Measurements from ENCODE around the gene CTDSPL. TPM values are rescaled to one million over a fixed set of nuclear protein-coding genes. Genes with fewer than 3 reads are reported as not detected.

Gene CTDSPL
- total RNA-seq, 1 experiment from 2014 or later, result 124 TPM

- no TSS peak for BruUV-seq (replicated peaks)
- H3K4me3 ChIP-seq, result no peak overlapping the region
Observed at GRCh38 chr3:37899711-37900306, 38.1 kb downstream of the CTDSPL start.

GRCh38 chr3:37901721-37902120 is 40.0 kb downstream of the CTDSPL start:
- Histone ChIP-seq H3K27me3 (ENCODE audit: insufficient read depth, low read depth) (no peaks in the 10 kb centered on the region), H2AFZ (no peak overlapping the region), H3K9me2 (ENCODE audit: insufficient read depth) (no peaks in the 10 kb centered on the region), H3K9me3 (ENCODE audit: insufficient read depth, low read depth) (no peaks in the 10 kb centered on the region), H3K4me2 (no peak overlapping the region), H3K36me3 (ENCODE audit: low read depth) (no peaks in the 10 kb centered on the region), H3F3A (ENCODE audit: insufficient read depth, low read depth) (no peaks in the 10 kb centered on the region), H3K79me2 (ENCODE audit: low read depth) (peaks cover 43% of the 10 kb centered on the region), H3K4me3 (no peak overlapping the region), H3K27ac (no peak overlapping the region), H4K20me1 (ENCODE audit: insufficient read depth) (no peaks in the 10 kb centered on the region; the same call in 1 of the 2 replicates), H3K4me1 (replicated peaks; ENCODE audit: insufficient read depth) (0 out of 2 replicates have a peak, but pooled peaks cover 7% of the 10 kb centered on the region)
- CTCF ChIA-PET, result interaction anchor here (0.6 kb wide), 2 partner anchors 42 to 52 kb away, joined by 3 read pairs; no protein-coding TSS in a partner anchor
- no TSS peak for BruUV-seq (replicated peaks)
- DNase-seq, result no peak
- no peak for TF ChIP-seq EZH2 (IDR thresholded peaks at IDR 0.05; ENCODE audit: low read depth)
- TF ChIP-seq, protein P1, sequence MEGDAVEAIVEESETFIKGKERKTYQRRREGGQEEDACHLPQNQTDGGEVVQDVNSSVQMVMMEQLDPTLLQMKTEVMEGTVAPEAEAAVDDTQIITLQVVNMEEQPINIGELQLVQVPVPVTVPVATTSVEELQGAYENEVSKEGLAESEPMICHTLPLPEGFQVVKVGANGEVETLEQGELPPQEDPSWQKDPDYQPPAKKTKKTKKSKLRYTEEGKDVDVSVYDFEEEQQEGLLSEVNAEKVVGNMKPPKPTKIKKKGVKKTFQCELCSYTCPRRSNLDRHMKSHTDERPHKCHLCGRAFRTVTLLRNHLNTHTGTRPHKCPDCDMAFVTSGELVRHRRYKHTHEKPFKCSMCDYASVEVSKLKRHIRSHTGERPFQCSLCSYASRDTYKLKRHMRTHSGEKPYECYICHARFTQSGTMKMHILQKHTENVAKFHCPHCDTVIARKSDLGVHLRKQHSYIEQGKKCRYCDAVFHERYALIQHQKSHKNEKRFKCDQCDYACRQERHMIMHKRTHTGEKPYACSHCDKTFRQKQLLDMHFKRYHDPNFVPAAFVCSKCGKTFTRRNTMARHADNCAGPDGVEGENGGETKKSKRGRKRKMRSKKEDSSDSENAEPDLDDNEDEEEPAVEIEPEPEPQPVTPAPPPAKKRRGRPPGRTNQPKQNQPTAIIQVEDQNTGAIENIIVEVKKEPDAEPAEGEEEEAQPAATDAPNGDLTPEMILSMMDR (conservative IDR thresholded peaks at IDR 0.05), result no peak
- intact Hi-C loops (cut with micrococcal nuclease; ENCODE audit: unreplicated experiment), result no loop called here
- POLR2A ChIA-PET (ENCODE audit: unreplicated experiment), result no interaction called here

More at GRCh38 chr3:37899711-37900306, 38.1 kb downstream of the CTDSPL start:
- Histone ChIP-seq H3K27ac (no peak overlapping the region), H3K36me3 (ENCODE audit: low read depth) (no peaks in the 10 kb centered on the region), H3K79me2 (ENCODE audit: low read depth) (peaks cover 55% of the 10 kb centered on the region), H3F3A (ENCODE audit: insufficient read depth, low read depth) (no peaks in the 10 kb centered on the region), H2AFZ (no peak overlapping the region), H4K20me1 (ENCODE audit: insufficient read depth) (no peaks in the 10 kb centered on the region; the same call in 1 of the 2 replicates), H3K4me1 (replicated peaks; ENCODE audit: insufficient read depth) (0 out of 2 replicates have a peak, but pooled peaks cover 7% of the 10 kb centered on the region), H3K9me2 (ENCODE audit: insufficient read depth) (no peaks in the 10 kb centered on the region), H3K9me3 (ENCODE audit: insufficient read depth, low read depth) (no peaks in the 10 kb centered on the region), H3K27me3 (ENCODE audit: insufficient read depth, low read depth) (no peaks in the 10 kb centered on the region), H3K4me2 (no peak overlapping the region)
- TF ChIP-seq, protein P1 (conservative IDR thresholded peaks at IDR 0.05), result no peak
- no peak for TF ChIP-seq EZH2 (IDR thresholded peaks at IDR 0.05; ENCODE audit: low read depth)
- ChIA-PET POLR2A (ENCODE audit: unreplicated experiment) (no interaction called here), CTCF (interaction anchor here (0.6 kb wide), 1 partner anchor 762 kb away, joined by 3 read pairs; no protein-coding TSS in a partner anchor)
- intact Hi-C loops (cut with micrococcal nuclease; ENCODE audit: unreplicated experiment), result no loop called here
- DNase-seq, result no peak

- peaks cover 41% of the 10 kb centered on the region; the same call in 1 of the 2 replicates for H3K79me2 ChIP-seq (ENCODE audit: low read depth)
- H3K9me3 ChIP-seq (ENCODE audit: insufficient read depth, low read depth), result no peaks in the 10 kb centered on the region
- no peaks in the 10 kb centered on the region for H3F3A ChIP-seq (ENCODE audit: insufficient read depth, low read depth)
- ChIA-PET CTCF (no interaction called here), POLR2A (ENCODE audit: unreplicated experiment) (no interaction called here)
- H3K4me2 ChIP-seq, result no peak overlapping the region
- no peak overlapping the region for H2AFZ ChIP-seq
- H3K4me3 ChIP-seq, result no peak overlapping the region
- no peak overlapping the region for H3K27ac ChIP-seq
- H4K20me1 ChIP-seq (ENCODE audit: insufficient read depth), result no peaks in the 10 kb centered on the region; the same call in 1 of the 2 replicates
- H3K36me3 ChIP-seq (ENCODE audit: low read depth), result no peaks in the 10 kb centered on the region
- H3K9me2 ChIP-seq (ENCODE audit: insufficient read depth), result no peaks in the 10 kb centered on the region
- BruUV-seq (replicated peaks), result no TSS peak
- DNase-seq, result no peak
- intact Hi-C loops (cut with micrococcal nuclease; ENCODE audit: unreplicated experiment), result no loop called here
- TF ChIP-seq, protein P1 (conservative IDR thresholded peaks at IDR 0.05), result no peak
- H3K27me3 ChIP-seq (ENCODE audit: insufficient read depth, low read depth), result no peaks in the 10 kb centered on the region
- 0 out of 2 replicates have a peak, but pooled peaks cover 7% of the 10 kb centered on the region for H3K4me1 ChIP-seq (replicated peaks; ENCODE audit: insufficient read depth)
Observed at GRCh38 chr3:37902674-37903073, 41.0 kb downstream of the CTDSPL start.

Measured in PC-9 (cell line).